ENCODE measurements around the gene DNAJB6. TPM values are rescaled to one million over a fixed set of nuclear protein-coding genes. Genes with fewer than 3 reads are reported as not detected.

The DNAJB6 gene
- total and polyA plus RNA-seq, 2 of the 4 experiments (the other 2 are of a cell fraction): 93.4 to 165 TPM

- Histone ChIP-seq H3K4me3 (ENCODE audit: insufficient read depth, low read depth, low read length) (no peak overlapping the region), H3K56ac (ENCODE audit: extremely low read depth, insufficient read depth, low read length) (no peak overlapping the region), H3K9me3 (ENCODE audit: control insufficient read depth, insufficient read depth, low read length) (no peaks in the 10 kb centered on the region), H3K4me2 (ENCODE audit: low read depth, low read length) (no peak overlapping the region), H3K9ac (ENCODE audit: low read depth, low read length) (no peak overlapping the region), H3K4me1 (ENCODE audit: control insufficient read depth, insufficient read depth, low read length) (peaks cover 16% of the 10 kb centered on the region), H4K8ac (ENCODE audit: low read depth in 2 of 2, low read length in 2 of 2) (no peak overlapping the region), H4K5ac (ENCODE audit: low read depth, low read length) (no peak overlapping the region; the same call in 1 of the 2 replicates), H3K27ac (ENCODE audit: insufficient read depth, low read length) (peak overlapping the region; percentile 96; the same call in 1 of the 2 replicates), H2AK5ac (ENCODE audit: low read depth, low read length) (no peak overlapping the region), H3K23ac (ENCODE audit: low read depth, low read length) (no peak overlapping the region), H2BK120ac (ENCODE audit: low read depth, low read length) (no peak overlapping the region), H3K27me3 (ENCODE audit: control insufficient read depth, insufficient read depth, low read length) (no peaks in the 10 kb centered on the region), H3K14ac (replicated peaks; ENCODE audit: low read depth, low read length) (no peak overlapping the region), H3K9me1 (ENCODE audit: insufficient read depth, low read length) (peaks cover 37% of the 10 kb centered on the region), H4K20me1 (ENCODE audit: insufficient read depth, low read length) (peaks cover 51% of the 10 kb centered on the region), H4K91ac (ENCODE audit: insufficient read depth, low read depth, low read length) (no peak overlapping the region), H2BK15ac (ENCODE audit: low read depth, low read length) (peak overlapping the region; percentile 49; the same call in 1 of the 3 replicates), H3K79me1 (ENCODE audit: low read depth in 1 of 2, low read length in 2 of 2) (peaks cover 33 to 83% of the 10 kb centered on the region in 2 experiments), H3K36me3 (ENCODE audit: control insufficient read depth, insufficient read depth, low read length) (peaks cover 27% of the 10 kb centered on the region; the same call in 1 of the 2 replicates), H3K4ac (ENCODE audit: low read depth, low read length) (peak overlapping the region; percentile 44), H2AFZ (replicated peaks; ENCODE audit: low read length, poor library complexity) (no peak overlapping the region), H2BK5ac (ENCODE audit: low read depth, low read length, poor library complexity, severe bottlenecking) (peak overlapping the region; percentile 14), H2AK9ac (replicated peaks; ENCODE audit: low read depth, low read length, poor library complexity) (peak overlapping the region; percentile 20), H2BK20ac (ENCODE audit: low read depth, low read length) (no peak overlapping the region), H3K18ac (ENCODE audit: low read depth, low read length) (no peak overlapping the region)
- 93% methylated on average over 7 of the region's 20 CpGs; no CpG with 5 or more reads in 1 of the 2 experiments for WGBS, 2 experiments (ENCODE audit: extremely low coverage in 2 of 2, insufficient read length in 1 of 2)
- BruUV-seq (replicated peaks): no TSS peak
- CTCF ChIA-PET: no interaction called here
- in situ Hi-C loops (cut with MboI; ENCODE audit: low sequenced_read_pairs): loop anchor here (25.0 kb wide), 1 partner anchor 434 kb away; no protein-coding TSS in a partner anchor
- intact Hi-C loops (cut with micrococcal nuclease): no loop called here
- POLR2A ChIA-PET (ENCODE audit: unreplicated experiment): no interaction called here
- dilution Hi-C loops (cut with HindIII; ENCODE audit: low sequenced_read_pairs, unreplicated experiment): no loop called here
- DNase-seq (no peak), ATAC-seq (ENCODE audit: low read depth) (no peak)
- TF ChIP-seq CTCF (conservative IDR thresholded peaks at IDR 0.05; ENCODE audit: low read depth, low read length): no peak
- TF ChIP-seq CHD1 (IDR thresholded peaks at IDR 0.05; ENCODE audit: low read depth, low read length): no peak
- no peak for TF ChIP-seq USF2 (IDR thresholded peaks at IDR 0.05; ENCODE audit: low read depth, low read length)
- no peak for TF ChIP-seq RFX5 (IDR thresholded peaks at IDR 0.05; ENCODE audit: low read depth, low read length)
- no peak for TF ChIP-seq NFE2L2 (IDR thresholded peaks at IDR 0.05; ENCODE audit: low read depth, low read length)
- no peak for TF ChIP-seq BHLHE40 (IDR thresholded peaks at IDR 0.05; ENCODE audit: low read depth, low read length)
Observed at GRCh38 chr7:157396316-157397035, 59.7 kb downstream of the DNAJB6 start.

Measured in IMR-90 (cell line).